HTERT RPE-1 (cell line): ENCODE measurements around the gene MEDAG.

Experiments used
- in situ Hi-C: fragments of 300-500 bp; cut with MboI; formaldehyde crosslinking; loops from 4 replicates; pipeline ENCODE4 v1.14.3; 2020; ENCODE audit warnings: low sequenced_read_pairs

MEDAG gene

DNA sequence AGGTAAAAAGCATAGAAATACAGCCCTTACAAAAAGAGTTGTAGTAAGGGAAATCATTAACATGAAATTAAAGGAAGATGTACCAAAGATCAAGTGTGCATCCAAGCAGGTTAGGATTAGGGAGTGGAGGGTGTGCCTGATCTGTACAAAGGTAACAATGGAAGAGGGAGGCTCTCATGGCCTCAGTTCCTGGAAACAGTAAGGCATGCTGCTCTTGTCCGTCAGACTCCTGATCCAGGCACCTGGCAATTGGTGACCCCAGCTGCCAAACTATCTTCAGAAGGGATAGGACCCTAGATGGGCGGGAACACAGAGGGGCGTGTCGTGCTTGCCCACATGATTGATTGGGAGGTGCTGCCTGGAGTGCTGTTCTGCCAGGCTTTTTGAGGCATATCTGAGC lies 30.9 kb downstream of the MEDAG start:
- in situ Hi-C loops, result no loop called here

DNA sequence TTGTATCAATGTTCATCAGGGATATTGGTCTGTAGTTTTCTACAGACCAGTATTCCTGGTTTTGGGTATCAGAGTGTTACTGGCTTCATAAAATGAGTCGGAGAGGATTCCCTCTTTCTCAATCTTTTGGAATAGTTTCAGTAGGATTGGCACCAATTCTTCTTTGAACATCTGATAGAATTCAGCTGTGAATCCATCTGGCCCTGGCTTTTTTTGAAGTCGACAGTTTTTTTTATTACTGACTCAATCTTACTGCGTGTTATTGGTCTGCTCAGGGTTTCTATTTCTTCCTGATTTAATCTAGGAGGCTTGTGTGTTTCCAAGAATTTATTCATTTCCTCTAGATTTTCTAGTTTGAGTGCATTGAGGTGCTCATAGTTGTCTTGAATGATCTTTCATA lies 37.8 kb downstream of the MEDAG start:
- in situ Hi-C loops, result no loop called here

DNA sequence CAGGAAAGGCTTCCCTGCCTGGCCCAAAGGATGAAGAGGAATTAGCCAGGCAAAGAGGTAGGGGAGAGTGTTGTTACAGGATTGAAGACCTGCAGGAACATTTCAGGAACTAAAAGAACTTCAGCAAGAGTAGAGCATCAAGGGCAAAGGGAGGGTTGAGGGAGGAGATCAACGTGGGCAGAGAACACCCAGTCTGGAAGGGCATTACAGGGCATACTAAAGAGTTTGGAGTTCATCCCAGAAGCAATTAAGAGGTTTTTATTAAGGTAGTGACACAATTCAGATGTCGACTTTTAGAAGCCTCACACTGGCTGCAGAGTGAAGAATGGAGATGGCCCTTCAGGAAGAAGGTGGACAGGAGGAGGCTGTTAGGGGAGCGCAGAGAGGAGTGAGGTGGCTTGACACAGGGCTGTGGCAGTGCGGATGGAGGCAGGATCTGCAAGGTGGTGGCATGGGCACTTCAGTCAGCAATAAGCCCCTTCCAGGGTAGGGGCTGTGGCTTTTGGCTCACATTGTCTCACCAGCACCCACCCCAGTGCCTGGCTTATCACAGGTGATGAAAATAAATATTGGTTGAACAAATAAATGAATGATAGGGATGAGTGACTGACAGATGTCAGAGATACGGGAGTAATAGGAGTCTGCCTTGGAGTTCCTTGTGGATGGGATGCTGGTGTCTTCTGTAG lies 51.3 kb downstream of the MEDAG start:
- in situ Hi-C loops, result no loop called here

DNA sequence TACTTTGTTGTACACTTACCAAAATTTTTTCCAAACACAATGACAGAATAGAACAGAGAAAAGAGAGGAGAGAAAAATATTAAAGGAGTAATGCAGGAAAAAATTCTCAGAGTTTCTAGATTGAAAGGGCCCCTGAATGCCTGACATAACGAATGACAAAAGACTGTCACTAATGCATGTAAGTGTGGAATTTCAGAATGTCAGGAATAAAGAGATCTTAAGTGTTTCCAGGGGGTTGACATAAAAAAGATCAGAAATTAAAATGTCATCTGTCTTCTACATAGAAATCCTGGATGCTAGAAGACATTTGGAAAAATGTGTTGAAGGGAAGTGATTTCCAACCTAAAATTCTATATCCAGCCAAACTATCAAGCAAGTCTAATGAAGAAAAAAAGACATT lies 53.6 kb downstream of the MEDAG start:
- in situ Hi-C loops, result no loop called here

DNA sequence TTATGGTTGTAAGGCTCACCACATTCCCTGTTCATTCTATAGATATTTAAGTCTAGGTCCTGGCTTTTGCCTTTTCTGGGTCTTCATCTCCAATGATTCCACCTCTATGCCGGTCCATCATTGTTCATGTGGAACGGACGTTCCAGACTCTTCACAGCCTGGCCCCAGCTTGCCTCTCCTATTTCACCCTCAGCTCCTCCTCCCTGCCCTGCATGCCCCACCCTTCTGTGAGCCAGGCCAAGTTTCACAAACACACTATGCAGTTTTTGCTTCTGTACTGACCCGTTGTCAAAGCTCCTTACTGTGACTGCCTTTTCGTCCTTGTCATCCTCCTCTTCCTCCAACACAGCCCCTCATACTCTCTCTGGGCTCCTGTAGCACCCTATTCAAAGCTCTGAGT lies 57.7 kb downstream of the MEDAG start:
- in situ Hi-C loops, result no loop called here

DNA sequence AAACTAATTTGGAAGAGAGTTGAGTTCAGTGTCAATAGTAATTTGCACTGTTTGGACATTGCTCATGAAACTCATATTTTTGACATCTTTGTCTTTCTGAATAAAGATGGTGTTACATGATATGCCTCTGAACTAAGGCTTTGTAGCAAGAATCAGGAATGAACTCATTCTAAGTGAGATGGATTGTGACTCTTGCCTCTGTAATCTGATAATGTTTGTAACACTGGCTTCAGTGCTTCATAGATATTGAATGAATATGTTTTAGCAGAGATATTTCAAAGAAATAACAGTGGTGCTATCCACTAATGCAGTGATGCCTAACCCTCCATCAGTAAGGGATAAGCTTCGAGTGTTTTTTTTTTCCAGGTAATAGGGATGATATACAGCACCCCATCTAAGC lies 59.3 kb downstream of the MEDAG start:
- in situ Hi-C loops, result no loop called here

DNA sequence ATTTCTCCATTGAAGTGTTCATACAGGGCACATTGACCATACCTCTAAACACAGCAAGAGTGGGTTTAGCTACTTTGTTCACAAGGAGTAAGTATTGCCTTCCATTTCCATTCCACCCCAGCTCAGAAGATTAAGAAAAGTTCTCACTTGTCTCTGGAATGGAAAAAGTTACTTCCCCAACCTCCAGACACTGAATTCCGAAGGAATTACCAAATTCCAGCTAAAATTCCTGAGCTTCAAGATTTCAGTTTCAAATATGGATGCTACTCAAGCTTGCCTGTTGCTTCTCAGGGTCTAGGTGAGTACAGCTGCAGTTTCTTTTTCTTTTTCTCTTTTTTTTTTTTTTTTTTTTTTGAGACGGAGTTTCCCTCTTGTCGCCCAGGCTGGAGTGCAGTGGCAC lies 60.0 kb downstream of the MEDAG start:
- in situ Hi-C loops, result no loop called here

DNA sequence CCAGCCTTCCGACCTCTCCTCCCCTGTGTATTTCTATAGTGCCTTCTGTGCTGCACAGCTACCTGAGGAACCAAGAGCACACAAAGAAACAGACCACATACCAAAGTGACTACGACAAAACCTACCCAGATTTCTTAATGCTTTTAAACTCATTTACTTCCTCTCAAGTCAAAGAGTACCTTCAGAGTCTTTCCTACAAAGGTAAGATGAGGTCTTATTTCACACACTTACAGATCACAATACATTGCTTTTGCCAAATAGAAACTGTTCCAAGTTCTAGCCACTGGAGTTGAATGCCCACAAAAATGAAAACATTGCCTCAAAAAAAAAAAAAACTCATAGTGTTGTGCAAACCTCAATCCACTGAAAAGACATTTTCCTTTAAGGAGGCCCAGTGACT lies 62.8 kb downstream of the MEDAG start:
- in situ Hi-C loops, result no loop called here

DNA sequence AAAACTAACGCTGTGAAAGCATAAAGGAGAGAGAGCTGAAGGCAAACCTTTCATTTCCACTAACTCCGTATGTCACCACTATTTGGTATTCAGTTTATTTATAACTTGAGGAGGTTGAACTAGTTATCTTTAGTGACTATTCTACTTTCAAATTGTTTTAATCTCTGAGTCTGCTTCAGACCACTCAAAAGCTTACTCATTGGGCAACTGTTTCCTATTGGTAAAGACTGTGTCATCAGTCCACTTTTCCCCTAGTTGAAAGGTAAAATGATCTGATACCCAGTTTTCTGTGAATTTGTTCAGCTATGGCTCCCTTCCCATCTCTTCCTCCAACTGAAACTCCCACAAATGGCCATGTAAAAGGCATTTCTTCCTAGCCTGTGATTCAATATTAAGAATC lies 65.5 kb downstream of the MEDAG start:
- in situ Hi-C loops, result no loop called here

DNA sequence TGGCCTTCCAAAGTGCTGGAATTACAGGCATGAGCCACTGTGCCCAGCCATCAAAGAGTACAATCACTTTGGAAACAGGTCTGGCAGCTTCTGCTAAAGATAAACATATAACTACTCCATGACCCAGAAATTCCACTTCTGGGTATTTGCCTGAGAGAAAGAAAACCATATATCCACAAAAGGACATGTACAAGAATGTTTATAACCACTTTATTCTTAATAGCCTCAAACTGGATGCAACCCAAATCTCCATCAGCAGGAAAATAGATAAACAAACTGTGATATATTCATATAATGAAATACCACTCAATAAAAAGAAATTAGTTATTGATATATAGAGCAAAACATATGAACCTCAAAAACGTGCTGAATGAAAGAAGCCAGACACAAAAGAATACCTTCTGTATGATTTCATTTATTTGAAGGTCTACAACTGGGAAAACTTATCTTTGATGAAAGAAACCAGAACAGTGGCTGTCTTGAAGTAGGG lies 66.9 kb downstream of the MEDAG start:
- in situ Hi-C loops, result no loop called here

DNA sequence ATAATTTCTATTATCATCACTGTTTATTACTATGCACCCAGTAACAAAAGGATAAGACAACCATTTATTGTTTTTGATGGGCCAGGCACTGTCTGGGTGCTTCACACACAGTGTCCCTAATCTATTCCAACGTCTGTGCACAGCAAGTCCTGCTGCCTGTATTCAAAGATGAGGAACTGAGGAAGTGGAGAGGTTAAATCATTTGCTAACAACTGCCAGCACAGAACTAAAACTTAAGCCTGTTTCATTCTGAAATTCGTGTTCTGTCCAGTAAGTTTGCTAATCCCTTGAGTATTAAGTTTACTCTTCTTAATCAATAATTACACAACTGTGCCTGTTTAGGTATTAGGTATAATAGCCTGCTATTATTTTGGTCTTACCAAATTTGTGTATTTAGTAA lies 68.3 kb downstream of the MEDAG start:
- in situ Hi-C loops, result no loop called here
